Esophagus muscularis mucosa (tissue), 3 donors: Measurements from ENCODE around the gene YIPF2.

ENCODE experiments used
- EP300 ChIP-seq: sonication (generic); formaldehyde crosslinking; IDR thresholded peaks from one replicate; pipeline ENCODE4 v1.6.1; 2017; ENCODE audit warnings: antibody characterized with exemption
- TF ChIP-seq, protein P1 (sequence below), 3 experiments: fragments of 200-600 bp in 2 of 3; fragments of 450-650 bp in 1 of 3; sonication (generic) in 2 of 3; IDR thresholded peaks; one replicate each; pipeline ENCODE4 v1.5.1; 2017 to 2019; ENCODE audit warnings: antibody characterized with exemption in 3 of 3, mild to moderate bottlenecking in 2 of 3, moderate library complexity in 1 of 3

- no peak for TF ChIP-seq EP300
- TF ChIP-seq, protein P1, sequence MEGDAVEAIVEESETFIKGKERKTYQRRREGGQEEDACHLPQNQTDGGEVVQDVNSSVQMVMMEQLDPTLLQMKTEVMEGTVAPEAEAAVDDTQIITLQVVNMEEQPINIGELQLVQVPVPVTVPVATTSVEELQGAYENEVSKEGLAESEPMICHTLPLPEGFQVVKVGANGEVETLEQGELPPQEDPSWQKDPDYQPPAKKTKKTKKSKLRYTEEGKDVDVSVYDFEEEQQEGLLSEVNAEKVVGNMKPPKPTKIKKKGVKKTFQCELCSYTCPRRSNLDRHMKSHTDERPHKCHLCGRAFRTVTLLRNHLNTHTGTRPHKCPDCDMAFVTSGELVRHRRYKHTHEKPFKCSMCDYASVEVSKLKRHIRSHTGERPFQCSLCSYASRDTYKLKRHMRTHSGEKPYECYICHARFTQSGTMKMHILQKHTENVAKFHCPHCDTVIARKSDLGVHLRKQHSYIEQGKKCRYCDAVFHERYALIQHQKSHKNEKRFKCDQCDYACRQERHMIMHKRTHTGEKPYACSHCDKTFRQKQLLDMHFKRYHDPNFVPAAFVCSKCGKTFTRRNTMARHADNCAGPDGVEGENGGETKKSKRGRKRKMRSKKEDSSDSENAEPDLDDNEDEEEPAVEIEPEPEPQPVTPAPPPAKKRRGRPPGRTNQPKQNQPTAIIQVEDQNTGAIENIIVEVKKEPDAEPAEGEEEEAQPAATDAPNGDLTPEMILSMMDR (IDR thresholded peaks at IDR 0.05): no peak
These were observed 6.4 kb downstream of the YIPF2 start for GRCh38 chr19:10921910-10922637.
